ENCODE data around the gene PAXX. TPM values are rescaled to one million over a fixed set of nuclear protein-coding genes. Genes with fewer than 3 reads are reported as not detected.

The PAXX gene
- total RNA-seq, 1 experiment from 2014 or later: 44.1 TPM

DNA sequence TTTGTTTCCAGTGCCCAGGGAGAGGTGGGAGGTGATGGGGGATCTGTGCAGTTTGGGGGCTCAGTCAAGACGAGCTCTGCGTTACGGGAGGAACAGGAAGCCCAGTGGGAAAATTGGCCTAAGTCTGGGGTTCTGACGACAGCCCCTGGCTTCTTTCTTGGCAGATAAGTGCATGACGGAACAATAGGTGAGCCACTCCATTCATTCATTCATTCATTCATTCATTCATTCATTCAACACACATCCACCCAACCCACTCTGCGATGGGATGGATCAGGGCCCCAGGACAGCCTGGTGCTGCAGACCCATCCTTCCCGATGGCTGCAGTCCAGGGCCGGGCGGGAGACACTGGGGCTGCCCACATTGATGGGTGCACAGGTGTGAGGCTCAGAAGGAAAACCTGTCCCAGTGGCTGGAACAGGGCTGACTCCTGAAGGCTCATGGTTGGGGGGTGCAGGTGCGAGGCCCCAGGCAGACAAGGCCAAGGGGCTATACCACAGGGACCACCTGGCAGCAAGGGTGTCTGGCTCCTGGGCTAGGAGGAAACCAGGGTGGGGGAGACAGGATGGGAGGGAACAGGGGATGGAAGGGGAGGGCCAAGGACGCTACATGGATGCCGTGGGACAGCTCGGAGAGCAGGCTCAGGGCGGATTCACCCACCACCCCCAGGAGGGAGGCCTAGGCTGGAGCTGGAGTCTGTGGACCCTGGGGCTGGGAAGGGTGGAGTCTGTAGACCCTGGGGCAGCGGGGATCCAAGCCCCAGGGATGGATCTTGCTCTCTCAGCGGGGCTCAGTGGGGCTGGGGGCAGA lies 11.3 kb upstream of the PAXX start:
- CTCF ChIA-PET: interaction anchor here (0.9 to 1.9 kb wide), 5 partner anchors 33 to 87 kb away, joined by 3 to 10 read pairs (median 7); partner anchors contain the start of gene NPDC1
- no peak for DNase-seq (ENCODE audit: low spot score)
- POLR2A ChIA-PET: interaction anchor here (0.6 kb wide), 1 partner anchor 111 kb away, joined by 5 read pairs; no protein-coding TSS in a partner anchor
- no peak overlapping the region for H3K4me3 Mint-ChIP-seq
- no peaks in the 10 kb centered on the region for H3K36me3 Mint-ChIP-seq
- H3K9me3 Mint-ChIP-seq: no peaks in the 10 kb centered on the region
- H3K4me1 Mint-ChIP-seq: peaks cover 3% of the 10 kb centered on the region; the same call in 1 of the 2 replicates
- H3K27ac Mint-ChIP-seq: no peak overlapping the region
- peaks cover 12% of the 10 kb centered on the region for H3K27me3 Mint-ChIP-seq (ENCODE audit: low read depth)
- no peak for ATAC-seq
- no peak for TF ChIP-seq PRRX2 (CRISPR knock-in tag; IDR thresholded peaks at IDR 0.05)

DNA sequence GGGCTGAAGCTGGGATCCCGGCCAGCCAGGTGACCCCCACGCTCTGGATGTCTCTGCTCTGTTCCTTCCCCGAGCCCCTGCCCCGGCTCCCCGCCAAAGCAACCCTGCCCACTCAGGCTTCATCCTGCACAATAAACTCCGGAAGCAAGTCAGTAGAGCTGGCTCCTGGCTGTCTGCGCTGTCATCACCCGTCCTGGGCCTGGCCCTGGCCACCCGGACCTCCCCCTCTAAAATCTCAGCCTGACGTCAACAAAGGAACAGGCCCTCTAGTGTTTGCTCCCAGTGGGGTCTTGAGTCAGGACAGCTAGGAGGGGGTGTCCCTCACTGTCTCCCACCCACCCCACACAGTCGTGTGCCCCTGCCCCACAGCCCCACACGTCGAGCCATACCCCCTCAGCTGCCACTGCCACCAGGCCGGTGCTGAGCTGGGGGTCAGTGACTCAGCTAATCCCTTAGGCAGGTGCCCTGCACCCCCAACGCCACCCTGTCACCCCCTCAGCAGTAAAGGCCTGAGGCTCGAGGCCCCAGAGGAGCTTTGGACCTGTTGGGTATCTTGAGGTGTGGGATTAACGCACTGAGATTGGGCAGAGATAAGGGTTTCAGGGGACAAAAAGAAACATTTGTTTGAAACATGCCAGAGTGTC lies 10.5 kb upstream of the PAXX start:
- CTCF ChIA-PET: interaction anchor here (0.9 to 1.9 kb wide), 6 partner anchors 10 to 86 kb away, joined by 3 to 10 read pairs (median 7); partner anchors contain the start of genes NPDC1 and PAXX
- Mint-ChIP-seq H3K9me3 (no peaks in the 10 kb centered on the region), H3K4me3 (no peak overlapping the region), H3K36me3 (no peaks in the 10 kb centered on the region), H3K27ac (no peak overlapping the region), H3K27me3 (ENCODE audit: low read depth) (peaks cover 20% of the 10 kb centered on the region), H3K4me1 (peaks cover 3% of the 10 kb centered on the region; the same call in 1 of the 2 replicates)
- no peak for ATAC-seq
- no peak for DNase-seq (ENCODE audit: low spot score)
- TF ChIP-seq GABPB1 (CRISPR knock-in tag; IDR thresholded peaks at IDR 0.05): no peak
- TF ChIP-seq SMAD3 (CRISPR knock-in tag; IDR thresholded peaks at IDR 0.05; ENCODE audit: borderline replicate concordance): no peak
- TF ChIP-seq, protein P1, sequence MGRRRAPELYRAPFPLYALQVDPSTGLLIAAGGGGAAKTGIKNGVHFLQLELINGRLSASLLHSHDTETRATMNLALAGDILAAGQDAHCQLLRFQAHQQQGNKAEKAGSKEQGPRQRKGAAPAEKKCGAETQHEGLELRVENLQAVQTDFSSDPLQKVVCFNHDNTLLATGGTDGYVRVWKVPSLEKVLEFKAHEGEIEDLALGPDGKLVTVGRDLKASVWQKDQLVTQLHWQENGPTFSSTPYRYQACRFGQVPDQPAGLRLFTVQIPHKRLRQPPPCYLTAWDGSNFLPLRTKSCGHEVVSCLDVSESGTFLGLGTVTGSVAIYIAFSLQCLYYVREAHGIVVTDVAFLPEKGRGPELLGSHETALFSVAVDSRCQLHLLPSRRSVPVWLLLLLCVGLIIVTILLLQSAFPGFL (CRISPR knock-in tag; IDR thresholded peaks at IDR 0.05; ENCODE audit: borderline replicate concordance): no peak
- no peak for TF ChIP-seq ESRRA (CRISPR knock-in tag; IDR thresholded peaks at IDR 0.05; ENCODE audit: borderline replicate concordance)
- TF ChIP-seq, protein P2, sequence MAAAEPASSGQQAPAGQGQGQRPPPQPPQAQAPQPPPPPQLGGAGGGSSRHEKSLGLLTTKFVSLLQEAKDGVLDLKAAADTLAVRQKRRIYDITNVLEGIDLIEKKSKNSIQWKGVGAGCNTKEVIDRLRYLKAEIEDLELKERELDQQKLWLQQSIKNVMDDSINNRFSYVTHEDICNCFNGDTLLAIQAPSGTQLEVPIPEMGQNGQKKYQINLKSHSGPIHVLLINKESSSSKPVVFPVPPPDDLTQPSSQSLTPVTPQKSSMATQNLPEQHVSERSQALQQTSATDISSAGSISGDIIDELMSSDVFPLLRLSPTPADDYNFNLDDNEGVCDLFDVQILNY (CRISPR knock-in tag; IDR thresholded peaks at IDR 0.05): no peak
- TF ChIP-seq, protein P3, sequence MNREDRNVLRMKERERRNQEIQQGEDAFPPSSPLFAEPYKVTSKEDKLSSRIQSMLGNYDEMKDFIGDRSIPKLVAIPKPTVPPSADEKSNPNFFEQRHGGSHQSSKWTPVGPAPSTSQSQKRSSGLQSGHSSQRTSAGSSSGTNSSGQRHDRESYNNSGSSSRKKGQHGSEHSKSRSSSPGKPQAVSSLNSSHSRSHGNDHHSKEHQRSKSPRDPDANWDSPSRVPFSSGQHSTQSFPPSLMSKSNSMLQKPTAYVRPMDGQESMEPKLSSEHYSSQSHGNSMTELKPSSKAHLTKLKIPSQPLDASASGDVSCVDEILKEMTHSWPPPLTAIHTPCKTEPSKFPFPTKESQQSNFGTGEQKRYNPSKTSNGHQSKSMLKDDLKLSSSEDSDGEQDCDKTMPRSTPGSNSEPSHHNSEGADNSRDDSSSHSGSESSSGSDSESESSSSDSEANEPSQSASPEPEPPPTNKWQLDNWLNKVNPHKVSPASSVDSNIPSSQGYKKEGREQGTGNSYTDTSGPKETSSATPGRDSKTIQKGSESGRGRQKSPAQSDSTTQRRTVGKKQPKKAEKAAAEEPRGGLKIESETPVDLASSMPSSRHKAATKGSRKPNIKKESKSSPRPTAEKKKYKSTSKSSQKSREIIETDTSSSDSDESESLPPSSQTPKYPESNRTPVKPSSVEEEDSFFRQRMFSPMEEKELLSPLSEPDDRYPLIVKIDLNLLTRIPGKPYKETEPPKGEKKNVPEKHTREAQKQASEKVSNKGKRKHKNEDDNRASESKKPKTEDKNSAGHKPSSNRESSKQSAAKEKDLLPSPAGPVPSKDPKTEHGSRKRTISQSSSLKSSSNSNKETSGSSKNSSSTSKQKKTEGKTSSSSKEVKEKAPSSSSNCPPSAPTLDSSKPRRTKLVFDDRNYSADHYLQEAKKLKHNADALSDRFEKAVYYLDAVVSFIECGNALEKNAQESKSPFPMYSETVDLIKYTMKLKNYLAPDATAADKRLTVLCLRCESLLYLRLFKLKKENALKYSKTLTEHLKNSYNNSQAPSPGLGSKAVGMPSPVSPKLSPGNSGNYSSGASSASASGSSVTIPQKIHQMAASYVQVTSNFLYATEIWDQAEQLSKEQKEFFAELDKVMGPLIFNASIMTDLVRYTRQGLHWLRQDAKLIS (CRISPR knock-in tag; IDR thresholded peaks at IDR 0.05; ENCODE audit: borderline replicate concordance): no peak
- TF ChIP-seq CREM (CRISPR knock-in tag; IDR thresholded peaks at IDR 0.05): no peak
- TF ChIP-seq, protein P4, sequence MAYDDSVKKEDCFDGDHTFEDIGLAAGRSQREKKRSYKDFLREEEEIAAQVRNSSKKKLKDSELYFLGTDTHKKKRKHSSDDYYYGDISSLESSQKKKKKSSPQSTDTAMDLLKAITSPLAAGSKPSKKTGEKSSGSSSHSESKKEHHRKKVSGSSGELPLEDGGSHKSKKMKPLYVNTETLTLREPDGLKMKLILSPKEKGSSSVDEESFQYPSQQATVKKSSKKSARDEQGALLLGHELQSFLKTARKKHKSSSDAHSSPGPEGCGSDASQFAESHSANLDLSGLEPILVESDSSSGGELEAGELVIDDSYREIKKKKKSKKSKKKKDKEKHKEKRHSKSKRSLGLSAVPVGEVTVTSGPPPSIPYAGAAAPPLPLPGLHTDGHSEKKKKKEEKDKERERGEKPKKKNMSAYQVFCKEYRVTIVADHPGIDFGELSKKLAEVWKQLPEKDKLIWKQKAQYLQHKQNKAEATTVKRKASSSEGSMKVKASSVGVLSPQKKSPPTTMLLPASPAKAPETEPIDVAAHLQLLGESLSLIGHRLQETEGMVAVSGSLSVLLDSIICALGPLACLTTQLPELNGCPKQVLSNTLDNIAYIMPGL (CRISPR knock-in tag; IDR thresholded peaks at IDR 0.05): no peak
- TF ChIP-seq, protein P5, sequence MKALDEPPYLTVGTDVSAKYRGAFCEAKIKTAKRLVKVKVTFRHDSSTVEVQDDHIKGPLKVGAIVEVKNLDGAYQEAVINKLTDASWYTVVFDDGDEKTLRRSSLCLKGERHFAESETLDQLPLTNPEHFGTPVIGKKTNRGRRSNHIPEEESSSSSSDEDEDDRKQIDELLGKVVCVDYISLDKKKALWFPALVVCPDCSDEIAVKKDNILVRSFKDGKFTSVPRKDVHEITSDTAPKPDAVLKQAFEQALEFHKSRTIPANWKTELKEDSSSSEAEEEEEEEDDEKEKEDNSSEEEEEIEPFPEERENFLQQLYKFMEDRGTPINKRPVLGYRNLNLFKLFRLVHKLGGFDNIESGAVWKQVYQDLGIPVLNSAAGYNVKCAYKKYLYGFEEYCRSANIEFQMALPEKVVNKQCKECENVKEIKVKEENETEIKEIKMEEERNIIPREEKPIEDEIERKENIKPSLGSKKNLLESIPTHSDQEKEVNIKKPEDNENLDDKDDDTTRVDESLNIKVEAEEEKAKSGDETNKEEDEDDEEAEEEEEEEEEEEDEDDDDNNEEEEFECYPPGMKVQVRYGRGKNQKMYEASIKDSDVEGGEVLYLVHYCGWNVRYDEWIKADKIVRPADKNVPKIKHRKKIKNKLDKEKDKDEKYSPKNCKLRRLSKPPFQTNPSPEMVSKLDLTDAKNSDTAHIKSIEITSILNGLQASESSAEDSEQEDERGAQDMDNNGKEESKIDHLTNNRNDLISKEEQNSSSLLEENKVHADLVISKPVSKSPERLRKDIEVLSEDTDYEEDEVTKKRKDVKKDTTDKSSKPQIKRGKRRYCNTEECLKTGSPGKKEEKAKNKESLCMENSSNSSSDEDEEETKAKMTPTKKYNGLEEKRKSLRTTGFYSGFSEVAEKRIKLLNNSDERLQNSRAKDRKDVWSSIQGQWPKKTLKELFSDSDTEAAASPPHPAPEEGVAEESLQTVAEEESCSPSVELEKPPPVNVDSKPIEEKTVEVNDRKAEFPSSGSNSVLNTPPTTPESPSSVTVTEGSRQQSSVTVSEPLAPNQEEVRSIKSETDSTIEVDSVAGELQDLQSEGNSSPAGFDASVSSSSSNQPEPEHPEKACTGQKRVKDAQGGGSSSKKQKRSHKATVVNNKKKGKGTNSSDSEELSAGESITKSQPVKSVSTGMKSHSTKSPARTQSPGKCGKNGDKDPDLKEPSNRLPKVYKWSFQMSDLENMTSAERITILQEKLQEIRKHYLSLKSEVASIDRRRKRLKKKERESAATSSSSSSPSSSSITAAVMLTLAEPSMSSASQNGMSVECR (CRISPR knock-in tag; IDR thresholded peaks at IDR 0.05; ENCODE audit: borderline replicate concordance): no peak
- no peak for TF ChIP-seq ZNF671 (CRISPR knock-in tag; IDR thresholded peaks at IDR 0.05)
- no peak for TF ChIP-seq JAZF1 (CRISPR knock-in tag; IDR thresholded peaks at IDR 0.05)
- TF ChIP-seq TCF7 (CRISPR knock-in tag; IDR thresholded peaks at IDR 0.05; ENCODE audit: low read depth): no peak
- no peak for TF ChIP-seq ZNF423 (CRISPR knock-in tag; IDR thresholded peaks at IDR 0.05)
- no peak for TF ChIP-seq ZNF121 (CRISPR knock-in tag; IDR thresholded peaks at IDR 0.05)
- TF ChIP-seq, protein P6, sequence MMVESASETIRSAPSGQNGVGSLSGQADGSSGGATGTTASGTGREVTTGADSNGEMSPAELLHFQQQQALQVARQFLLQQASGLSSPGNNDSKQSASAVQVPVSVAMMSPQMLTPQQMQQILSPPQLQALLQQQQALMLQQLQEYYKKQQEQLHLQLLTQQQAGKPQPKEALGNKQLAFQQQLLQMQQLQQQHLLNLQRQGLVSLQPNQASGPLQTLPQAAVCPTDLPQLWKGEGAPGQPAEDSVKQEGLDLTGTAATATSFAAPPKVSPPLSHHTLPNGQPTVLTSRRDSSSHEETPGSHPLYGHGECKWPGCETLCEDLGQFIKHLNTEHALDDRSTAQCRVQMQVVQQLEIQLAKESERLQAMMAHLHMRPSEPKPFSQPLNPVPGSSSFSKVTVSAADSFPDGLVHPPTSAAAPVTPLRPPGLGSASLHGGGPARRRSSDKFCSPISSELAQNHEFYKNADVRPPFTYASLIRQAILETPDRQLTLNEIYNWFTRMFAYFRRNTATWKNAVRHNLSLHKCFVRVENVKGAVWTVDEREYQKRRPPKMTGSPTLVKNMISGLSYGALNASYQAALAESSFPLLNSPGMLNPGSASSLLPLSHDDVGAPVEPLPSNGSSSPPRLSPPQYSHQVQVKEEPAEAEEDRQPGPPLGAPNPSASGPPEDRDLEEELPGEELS (CRISPR knock-in tag; IDR thresholded peaks at IDR 0.05): no peak
- POLR2A ChIA-PET: no interaction called here

Data from WTC11 (cell line).